ENCODE results near the gene SMYD2. TPM values are rescaled to one million over a fixed set of nuclear protein-coding genes. Genes with fewer than 3 reads are reported as not detected.

The SMYD2 gene
- total RNA-seq, 2 donors from 2014 or later = 21.8 to 23.0 TPM

DNA sequence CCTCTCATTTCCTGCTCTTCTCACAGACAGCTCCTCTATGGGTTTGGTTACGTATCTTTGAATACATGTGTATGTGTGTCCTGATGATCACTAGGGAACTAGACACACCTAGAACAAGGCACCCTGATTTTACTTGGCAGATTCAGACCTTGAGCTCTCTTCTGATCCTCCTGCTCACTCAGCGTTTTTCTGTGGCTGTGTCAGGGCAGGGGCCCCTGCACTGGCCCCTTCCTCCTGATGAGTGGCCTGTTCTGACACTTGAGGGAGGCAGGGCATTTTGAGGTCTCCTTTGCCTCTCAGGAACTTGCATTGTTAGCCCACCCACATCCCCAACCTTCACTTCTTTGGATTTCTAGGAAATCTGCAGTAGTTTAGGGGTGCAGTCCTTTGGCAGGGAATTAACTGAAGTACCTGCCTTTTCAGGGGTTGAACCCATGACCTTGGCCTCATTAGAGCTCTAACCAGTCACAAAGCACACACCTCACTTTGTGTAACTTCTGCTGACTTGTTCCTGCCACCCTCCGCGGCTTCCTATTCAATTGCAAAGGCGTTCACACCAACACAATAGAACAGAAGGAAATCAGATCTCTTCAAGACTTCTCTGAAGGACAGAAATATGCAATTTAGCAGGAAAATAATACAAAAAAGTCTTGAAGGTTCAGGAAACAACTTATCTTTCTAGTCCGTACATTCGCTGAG is 8.8 kb downstream of the SMYD2 start:
- Histone ChIP-seq H3K9me3 (no peaks in the 10 kb centered on the region), H3K4me1 (no peaks in the 10 kb centered on the region), H3K27ac (no peak overlapping the region), H3K9ac (ENCODE audit: low read depth in 2 of 2, low read length in 2 of 2) (no peak overlapping the region), H3K4me3 (no peak overlapping the region), H3K27me3 (no peaks in the 10 kb centered on the region), H3K36me3 (no peaks in the 10 kb centered on the region)
- intact Hi-C loops (cut with DNase I) = no loop called here
- DNase-seq = no peak
- TF ChIP-seq, protein P1, sequence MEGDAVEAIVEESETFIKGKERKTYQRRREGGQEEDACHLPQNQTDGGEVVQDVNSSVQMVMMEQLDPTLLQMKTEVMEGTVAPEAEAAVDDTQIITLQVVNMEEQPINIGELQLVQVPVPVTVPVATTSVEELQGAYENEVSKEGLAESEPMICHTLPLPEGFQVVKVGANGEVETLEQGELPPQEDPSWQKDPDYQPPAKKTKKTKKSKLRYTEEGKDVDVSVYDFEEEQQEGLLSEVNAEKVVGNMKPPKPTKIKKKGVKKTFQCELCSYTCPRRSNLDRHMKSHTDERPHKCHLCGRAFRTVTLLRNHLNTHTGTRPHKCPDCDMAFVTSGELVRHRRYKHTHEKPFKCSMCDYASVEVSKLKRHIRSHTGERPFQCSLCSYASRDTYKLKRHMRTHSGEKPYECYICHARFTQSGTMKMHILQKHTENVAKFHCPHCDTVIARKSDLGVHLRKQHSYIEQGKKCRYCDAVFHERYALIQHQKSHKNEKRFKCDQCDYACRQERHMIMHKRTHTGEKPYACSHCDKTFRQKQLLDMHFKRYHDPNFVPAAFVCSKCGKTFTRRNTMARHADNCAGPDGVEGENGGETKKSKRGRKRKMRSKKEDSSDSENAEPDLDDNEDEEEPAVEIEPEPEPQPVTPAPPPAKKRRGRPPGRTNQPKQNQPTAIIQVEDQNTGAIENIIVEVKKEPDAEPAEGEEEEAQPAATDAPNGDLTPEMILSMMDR (IDR thresholded peaks at IDR 0.05) = no peak

DNA sequence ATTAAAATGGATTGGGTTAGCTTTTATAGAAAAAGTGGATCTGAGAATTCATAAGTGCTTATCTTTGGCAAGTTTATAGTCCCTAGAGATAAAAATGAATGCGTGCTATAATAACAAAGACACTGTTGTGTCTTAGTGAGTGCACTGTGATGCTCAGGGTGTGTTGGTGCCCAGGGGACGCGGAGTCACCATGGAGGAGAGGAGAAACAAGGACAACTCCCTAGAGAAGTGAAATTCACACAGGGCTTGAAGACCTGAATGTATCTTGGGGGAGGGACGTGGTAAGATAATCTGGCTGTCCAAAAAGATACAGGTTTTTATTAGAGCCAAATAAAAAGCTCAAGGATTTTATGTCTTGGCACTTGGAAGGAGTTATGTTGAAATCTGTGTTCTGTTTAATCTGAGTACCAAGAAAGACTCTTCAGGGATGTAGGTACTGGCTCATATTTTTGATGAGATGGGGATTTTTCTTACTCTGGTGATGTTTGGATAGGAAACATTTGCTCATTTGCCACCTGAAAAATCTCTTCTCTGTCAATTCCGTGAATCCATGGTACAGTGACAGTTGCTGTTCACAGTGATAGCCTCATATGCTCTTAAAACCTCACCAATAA is 9.6 kb downstream of the SMYD2 start:
- Histone ChIP-seq H3K4me1 (no peaks in the 10 kb centered on the region), H3K4me3 (no peak overlapping the region), H3K27me3 (no peaks in the 10 kb centered on the region), H3K9ac (ENCODE audit: low read depth in 2 of 2, low read length in 2 of 2) (no peak overlapping the region), H3K27ac (no peak overlapping the region), H3K9me3 (no peaks in the 10 kb centered on the region), H3K36me3 (no peaks in the 10 kb centered on the region)
- TF ChIP-seq, protein P1 (IDR thresholded peaks at IDR 0.05) = no peak
- intact Hi-C loops (cut with DNase I) = no loop called here
- no peak for DNase-seq

DNA sequence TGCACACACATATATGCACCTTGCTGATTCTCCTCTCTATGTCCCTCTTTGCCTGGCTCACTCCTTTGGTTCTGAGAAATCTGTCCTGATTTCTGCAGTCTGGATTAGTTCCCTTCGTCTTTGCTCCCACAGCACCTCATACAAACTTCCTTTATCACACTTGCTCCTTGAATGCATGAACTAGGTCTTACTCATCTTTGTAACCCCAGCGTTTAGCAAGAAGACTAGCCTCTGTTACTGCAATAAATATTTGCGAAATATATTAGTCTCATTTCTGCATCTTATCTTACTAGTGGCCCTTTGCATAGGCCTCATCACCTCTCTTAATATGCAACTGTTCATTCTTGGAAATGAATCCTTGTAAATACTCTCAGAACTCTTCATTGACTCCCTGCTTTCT is 11.4 kb downstream of the SMYD2 start:
- Histone ChIP-seq H3K9ac (ENCODE audit: low read depth in 2 of 2, low read length in 2 of 2) (no peak overlapping the region), H3K27me3 (no peaks in the 10 kb centered on the region), H3K4me1 (no peaks in the 10 kb centered on the region), H3K27ac (no peak overlapping the region), H3K4me3 (no peak overlapping the region), H3K9me3 (no peaks in the 10 kb centered on the region), H3K36me3 (no peaks in the 10 kb centered on the region)
- TF ChIP-seq, protein P1 (IDR thresholded peaks at IDR 0.05) = no peak
- intact Hi-C loops (cut with DNase I) = no loop called here
- DNase-seq = no peak

DNA sequence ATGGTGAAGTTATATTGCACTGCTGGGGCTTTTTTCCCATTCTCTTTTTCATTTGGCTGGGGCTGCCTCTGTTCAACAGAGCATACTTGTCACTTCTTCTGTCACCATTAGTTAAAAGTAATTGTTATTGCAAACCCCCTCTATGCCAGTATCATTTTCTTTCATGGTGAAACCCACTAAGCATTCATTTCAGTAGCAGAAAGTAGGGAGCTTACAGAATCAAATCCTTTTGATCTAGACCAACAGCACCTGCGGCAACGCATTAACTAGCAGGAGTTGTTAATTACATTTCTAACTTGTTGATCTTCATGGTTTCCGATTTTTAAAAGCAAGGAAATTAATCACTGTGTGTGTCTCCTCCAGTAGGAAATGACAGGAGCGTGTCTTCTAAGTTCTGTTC is 15.0 kb downstream of the SMYD2 start:
- Histone ChIP-seq H3K27ac (no peak overlapping the region), H3K9ac (ENCODE audit: low read depth in 2 of 2, low read length in 2 of 2) (no peak overlapping the region), H3K27me3 (no peaks in the 10 kb centered on the region), H3K4me3 (no peak overlapping the region), H3K36me3 (no peaks in the 10 kb centered on the region), H3K4me1 (no peaks in the 10 kb centered on the region), H3K9me3 (no peaks in the 10 kb centered on the region)
- intact Hi-C loops (cut with DNase I) = no loop called here
- TF ChIP-seq, protein P1 (IDR thresholded peaks at IDR 0.05) = no peak
- DNase-seq = no peak

DNA sequence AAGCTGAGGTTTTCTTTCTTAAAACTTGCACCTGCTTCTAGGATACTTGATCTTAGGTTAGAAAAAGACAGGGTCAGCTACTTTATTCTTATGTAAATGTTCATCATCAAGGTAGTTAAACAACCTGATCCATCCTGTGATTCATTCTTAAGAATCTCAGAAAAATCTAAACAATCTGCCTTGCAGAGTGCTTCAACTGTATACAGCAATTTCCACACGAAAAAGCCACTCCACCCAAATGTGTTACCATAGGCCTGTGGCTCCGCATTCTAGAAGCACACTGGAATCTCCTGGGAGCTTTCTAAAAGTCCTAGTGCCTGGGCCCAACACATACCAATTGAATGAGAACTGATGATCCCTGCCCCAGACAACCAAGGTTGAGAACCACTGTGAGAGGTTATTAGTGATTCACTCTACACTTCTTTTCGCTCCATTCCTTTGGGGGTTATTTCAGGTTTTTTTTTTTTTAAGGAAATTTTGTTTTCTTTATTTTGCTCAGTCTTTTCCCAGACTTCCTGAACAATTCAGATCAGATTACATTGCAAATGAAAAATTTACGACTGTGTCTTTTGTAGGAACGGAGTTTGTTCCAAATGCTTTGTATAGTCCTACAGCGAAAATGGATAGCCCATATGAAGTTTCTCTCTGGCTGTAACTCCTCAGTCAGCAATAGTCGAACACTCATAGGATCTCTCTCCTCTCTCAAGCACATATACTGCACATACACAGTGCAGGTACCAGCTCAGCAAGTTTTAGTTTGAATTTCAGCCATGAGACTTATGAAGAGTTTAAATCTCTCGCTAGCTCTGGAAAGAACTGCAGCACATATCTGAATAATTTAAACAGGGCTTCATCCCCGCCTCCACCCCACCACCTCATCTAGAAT is 16.1 kb downstream of the SMYD2 start:
- intact Hi-C loops (cut with DNase I) = no loop called here

More for the DNA sequence above, 16.1 kb downstream of the SMYD2 start:
- Histone ChIP-seq H3K4me1 (no peaks in the 10 kb centered on the region), H3K9me3 (no peaks in the 10 kb centered on the region), H3K9ac (ENCODE audit: low read depth in 2 of 2, low read length in 2 of 2) (no peak overlapping the region), H3K4me3 (no peak overlapping the region), H3K27me3 (no peaks in the 10 kb centered on the region), H3K36me3 (no peaks in the 10 kb centered on the region), H3K27ac (no peak overlapping the region)
- TF ChIP-seq, protein P1 (IDR thresholded peaks at IDR 0.05) = no peak
- no peak for DNase-seq
